ACHN (cell line): ENCODE data around the gene NOVA1.
A peak's percentile ranks its signal among the peaks of the same experiment; 100 is the strongest.

Source experiments
- DNase-seq: peaks from one replicate; pipeline ENCODE4 v3.0.0-alpha.2; 2015
- in situ Hi-C: cut with HindIII; loops from 2 replicates; pipeline ENCODE4 v1.10.0; 2017; ENCODE audit warnings: low sequenced_read_pairs, low pct_ligation_motif_present, low pct_unique_long_range_greater_than_20kb

NOVA1 gene

DNA sequence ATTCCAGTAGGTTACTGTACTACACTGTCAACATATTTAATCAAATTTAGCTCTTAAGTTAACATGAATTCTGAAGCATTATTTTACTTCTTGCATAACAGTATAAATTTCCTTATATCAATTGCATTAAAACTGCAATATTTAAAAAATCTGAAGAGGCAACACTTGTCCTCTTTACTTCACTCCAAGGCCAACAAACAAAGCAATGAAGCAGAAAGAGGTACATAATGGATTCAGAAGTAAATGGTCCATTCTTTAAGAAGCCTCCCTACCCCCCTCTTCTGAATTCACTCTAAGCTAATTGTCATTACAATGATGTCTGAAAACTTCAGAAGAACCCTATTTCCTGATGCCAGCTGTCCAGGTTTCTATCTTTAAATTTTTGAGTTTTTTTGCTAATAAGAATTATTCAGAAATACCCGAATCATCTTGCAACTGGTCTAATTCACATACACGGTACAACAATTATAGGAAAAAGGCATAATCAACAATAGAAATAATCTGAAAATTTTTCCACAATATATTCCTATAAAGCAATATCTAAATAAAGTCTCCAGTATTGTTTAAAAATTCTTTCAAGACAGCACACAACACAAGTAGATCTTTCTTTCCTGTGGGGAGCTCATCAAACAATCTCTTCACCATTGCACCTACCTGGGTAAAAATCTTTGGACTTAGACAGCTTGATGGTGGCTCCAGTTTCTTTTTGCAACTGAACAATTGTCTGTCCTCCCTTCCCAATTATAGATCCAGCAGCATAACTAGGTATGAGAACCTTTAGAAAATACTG lies 2.9 kb downstream of the NOVA1 start:
- in situ Hi-C loops, result no loop called here
- no peak for DNase-seq

- no peak for DNase-seq
- in situ Hi-C loops, result no loop called here
These were observed 3.7 kb downstream of the NOVA1 start for GRCh38 chr14:26594148-26594547.

- DNase-seq, result no peak
- in situ Hi-C loops, result no loop called here
These were observed 4.5 kb downstream of the NOVA1 start for GRCh38 chr14:26593357-26593756.

GRCh38 chr14:26589925-26590324 lies 7.9 kb downstream of the NOVA1 start:
- in situ Hi-C loops, result no loop called here
- DNase-seq, result no peak

- in situ Hi-C loops, result no loop called here
These were observed 20.1 kb downstream of the NOVA1 start for GRCh38 chr14:26577711-26578110.

GRCh38 chr14:26554069-26554772 lies 43.6 kb downstream of the NOVA1 start:
- in situ Hi-C loops, result no loop called here
- no peak for DNase-seq

More at GRCh38 chr14:26577711-26578110, 20.1 kb downstream of the NOVA1 start:
- DNase-seq, result no peak

DNA sequence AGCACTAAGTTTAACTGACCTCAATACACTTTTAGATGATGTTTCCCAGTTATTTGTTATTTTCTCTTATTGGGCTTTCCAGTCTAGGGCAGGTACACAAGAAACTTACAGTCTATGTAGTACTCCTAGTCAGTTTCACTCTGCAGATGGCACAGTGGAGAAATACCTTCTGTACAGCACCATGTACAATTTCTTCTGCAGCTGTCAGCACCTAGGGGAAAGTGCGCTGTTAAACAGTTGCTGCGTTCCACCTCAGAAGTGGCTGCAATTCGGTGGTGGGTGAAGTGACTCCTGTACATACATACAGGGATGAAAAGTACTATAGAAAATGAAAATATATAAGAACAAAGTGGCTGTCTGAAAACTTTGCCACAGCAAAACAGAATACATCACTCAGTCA lies 48.3 kb downstream of the NOVA1 start:
- in situ Hi-C loops, result no loop called here
- DNase-seq, result no peak

DNA sequence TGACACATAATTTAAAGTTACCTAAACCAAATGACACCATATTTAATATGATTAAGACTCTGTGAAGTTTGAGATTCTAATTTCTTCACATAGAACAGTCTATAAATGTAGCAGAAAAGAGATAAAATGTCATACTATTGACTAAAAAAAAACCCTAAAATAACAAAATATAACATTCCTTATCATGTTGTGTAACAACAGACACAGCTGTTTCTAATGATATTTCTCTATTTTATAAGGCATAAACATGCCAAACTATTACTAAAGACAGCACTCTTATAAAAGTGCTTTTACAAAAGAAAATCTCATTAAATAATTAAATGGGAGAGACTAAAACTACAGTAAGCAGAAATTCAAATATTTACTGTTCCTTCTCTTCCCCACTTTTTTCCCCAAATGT lies 49.4 kb downstream of the NOVA1 start:
- DNase-seq, result no peak

DNA sequence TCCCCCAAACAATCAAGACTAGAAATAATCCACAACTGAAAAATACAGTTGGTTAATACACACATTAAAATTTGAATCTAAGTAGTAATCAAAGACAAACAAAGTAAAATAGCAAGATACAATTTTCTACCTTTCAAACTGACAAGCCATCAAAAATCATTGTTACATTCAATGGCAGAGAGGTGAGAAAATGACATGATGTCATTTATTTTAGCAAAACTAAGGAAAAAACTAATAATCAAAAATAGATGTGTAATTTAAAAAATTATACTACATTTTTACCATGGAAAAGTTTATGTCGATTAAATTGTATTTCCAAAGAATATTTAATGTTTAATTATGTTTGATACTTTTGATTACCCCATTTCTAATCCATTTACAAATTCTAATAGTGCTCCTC lies 59.7 kb downstream of the NOVA1 start:
- in situ Hi-C loops, result no loop called here
- no peak for DNase-seq

More for the DNA sequence above, 49.4 kb downstream of the NOVA1 start:
- in situ Hi-C loops, result no loop called here

- DNase-seq, result peak; percentile 41
- in situ Hi-C loops, result no loop called here
These were observed 65.9 kb downstream of the NOVA1 start for GRCh38 chr14:26531894-26532293.

DNA sequence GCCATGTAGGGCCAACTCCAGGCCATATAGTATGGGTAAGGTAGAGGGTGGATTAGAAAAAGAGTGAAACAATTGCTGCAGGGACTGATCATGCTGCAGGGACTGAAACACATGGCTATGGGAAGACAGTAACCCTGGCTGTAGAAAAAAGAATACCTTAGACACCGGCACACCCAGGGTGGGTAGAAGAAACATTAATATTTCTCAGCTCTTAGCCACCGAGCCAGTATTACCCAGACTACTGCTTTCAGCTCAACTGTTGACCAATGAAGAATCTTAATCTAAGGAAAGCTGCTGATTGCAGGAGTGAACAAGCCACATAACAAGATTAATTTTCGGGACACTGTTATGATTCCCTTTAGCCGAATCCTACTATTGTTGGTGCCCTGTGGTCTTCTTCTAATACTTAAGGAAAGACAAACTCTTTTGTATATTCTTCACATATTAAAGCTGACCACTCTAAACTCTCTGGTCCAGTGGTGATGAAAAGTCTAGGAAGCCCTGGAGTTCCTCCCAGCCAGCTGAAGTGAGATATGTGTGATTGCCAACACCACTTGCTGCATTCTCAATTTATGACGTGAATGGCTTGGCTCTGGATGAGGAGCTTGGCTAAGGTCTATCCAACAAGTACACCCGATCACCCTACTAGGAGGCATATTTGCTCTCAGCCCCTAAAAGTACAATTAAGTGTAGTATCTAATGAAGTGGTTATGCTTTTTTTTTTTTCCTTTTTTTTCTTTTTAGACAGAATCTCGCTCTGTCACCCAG lies 69.2 kb downstream of the NOVA1 start:
- in situ Hi-C loops, result no loop called here
- no peak for DNase-seq

GRCh38 chr14:26527095-26527494 lies 70.7 kb downstream of the NOVA1 start:
- peak; percentile 16 for DNase-seq
- in situ Hi-C loops, result no loop called here

GRCh38 chr14:26526137-26526536 lies 71.7 kb downstream of the NOVA1 start:
- DNase-seq, result no peak
- in situ Hi-C loops, result no loop called here

- in situ Hi-C loops, result no loop called here
- DNase-seq, result no peak
These were observed 72.7 kb downstream of the NOVA1 start for GRCh38 chr14:26525085-26525484.

DNA sequence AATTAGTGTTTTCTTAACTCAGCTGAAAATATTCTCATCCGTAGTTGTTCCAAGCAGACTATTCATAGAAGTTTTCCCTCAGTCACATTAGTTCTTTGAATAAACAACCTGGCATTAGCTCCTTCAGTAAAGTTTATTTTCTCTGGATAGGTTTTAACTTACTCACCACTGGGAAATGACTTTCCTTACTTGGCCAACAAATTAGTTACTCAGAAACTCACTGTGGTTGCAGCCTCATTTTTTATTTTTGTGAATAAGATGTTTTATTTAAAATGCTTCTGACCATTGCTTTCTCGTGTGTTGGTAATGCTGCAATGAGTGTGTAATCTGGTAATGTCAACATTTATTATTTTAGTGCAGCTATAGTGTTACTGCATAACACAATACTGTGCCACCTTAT lies 74.9 kb downstream of the NOVA1 start:
- in situ Hi-C loops, result no loop called here
- peak; percentile 5 for DNase-seq

DNA sequence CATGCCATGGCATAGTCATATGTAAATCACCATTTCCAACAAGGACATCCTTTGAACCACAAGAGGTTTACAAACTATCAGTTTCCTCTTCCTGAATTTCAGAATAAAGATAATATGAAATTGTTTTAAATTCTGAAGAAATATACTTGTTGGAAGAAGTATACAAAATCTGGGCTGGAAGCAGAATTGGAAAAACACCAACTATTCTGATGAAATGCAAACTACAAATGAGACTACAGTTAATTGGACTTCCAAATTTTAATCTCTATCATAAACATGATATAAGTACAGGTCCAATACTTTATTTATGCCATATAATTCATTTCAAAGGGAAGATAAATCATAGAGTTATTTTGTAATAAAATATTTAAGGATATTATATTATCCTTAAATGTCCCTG lies 80.1 kb downstream of the NOVA1 start:
- no peak for DNase-seq
- in situ Hi-C loops, result no loop called here

DNA sequence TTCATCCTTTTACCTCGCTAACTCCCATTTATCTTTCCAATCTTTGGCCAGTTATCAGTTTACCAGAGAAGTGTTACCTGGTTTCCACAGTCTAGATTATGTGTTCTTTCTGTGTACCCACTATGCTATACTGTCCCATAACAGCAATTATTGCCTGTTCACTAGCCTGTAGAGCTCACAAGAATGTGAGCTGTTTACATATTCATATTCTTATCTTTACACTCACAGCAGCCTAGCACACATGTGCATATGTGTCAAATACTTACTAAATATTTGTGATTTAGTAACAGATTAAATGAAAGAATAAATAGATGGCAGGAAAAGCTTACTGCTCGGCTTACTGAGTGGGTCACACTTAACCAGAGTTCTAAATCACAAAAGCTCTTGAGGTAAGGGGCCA lies 97.8 kb downstream of the NOVA1 start:
- in situ Hi-C loops, result no loop called here
- no peak for DNase-seq

GRCh38 chr14:26499546-26499945 lies 98.3 kb downstream of the NOVA1 start:
- DNase-seq, result no peak
- in situ Hi-C loops, result no loop called here

DNA sequence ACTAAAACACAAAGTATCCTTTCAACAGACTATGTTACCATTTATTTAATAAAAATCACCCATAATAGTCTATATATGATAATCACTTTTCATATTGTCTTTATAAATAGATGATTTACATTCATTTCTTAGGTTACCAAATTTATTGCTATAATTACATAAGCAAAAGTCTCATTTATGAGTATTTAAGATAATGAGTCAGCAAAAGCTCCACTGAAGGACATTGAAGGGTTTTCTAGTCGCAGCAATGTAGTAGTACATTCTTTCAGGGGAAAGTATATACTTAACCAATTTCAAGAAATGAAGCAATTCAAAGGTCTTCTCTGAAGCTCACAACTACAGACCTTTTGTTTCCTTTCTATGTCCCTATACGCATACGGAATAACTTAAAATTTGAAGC lies 110.9 kb downstream of the NOVA1 start:
- in situ Hi-C loops, result no loop called here
- no peak for DNase-seq
